Measurements from ENCODE around the gene PGAM5. TPM values are rescaled to one million over a fixed set of nuclear protein-coding genes. Genes with fewer than 3 reads are reported as not detected.

Gene PGAM5
- total RNA-seq, 4 donors from 2014 or later = 16.7 to 43.6 (median 25.4) TPM

DNA sequence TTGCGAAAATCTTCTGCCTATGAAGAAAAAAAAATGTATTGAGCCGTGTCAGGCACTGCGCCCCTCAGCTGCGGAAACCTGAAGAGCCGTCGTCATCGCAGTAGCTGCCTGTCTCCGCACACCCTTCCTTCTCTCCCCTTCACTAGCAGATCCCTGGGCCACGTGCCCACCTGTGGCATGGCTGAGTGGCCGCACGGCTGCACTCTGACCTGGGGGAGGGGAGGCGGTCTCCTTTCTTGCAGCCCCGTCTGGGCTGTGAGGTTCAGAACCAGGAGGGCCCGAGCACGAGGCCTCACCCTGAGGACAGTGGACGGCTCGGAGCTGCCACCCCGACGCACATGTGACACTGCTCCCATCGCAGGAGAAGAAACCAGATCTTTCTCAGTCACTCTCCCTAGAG is 24.9 kb downstream of the PGAM5 start:
- intact Hi-C loops (cut with DNase I; ENCODE audit: low total_unique reads) = no loop called here
- Histone ChIP-seq H3K9me3 (no peaks in the 10 kb centered on the region), H3K27ac (no peak overlapping the region), H3K36me3 (peaks cover 0 to 85% (median 40%) of the 10 kb centered on the region in 4 donors), H3K4me3 (no peak overlapping the region), H3K27me3 (no peaks in the 10 kb centered on the region), H3K4me1 (no peaks in the 10 kb centered on the region)
- DNase-seq = no peak
- in situ Hi-C loops (cut with MboI; ENCODE audit: low pct_ligation_motif_present in 1 of 4, low pct_unique_long_range_greater_than_20kb in 1 of 4, low sequenced_read_pairs in 3 of 4) = no loop called here
- WGBS, 2 donors (ENCODE audit: low coverage in 1 of 2) = 93 to 100% methylated on average over 1 to 20 of the region's 20 CpGs
- no peak for TF ChIP-seq EP300 (IDR thresholded peaks at IDR 0.05; ENCODE audit: low read depth)
- TF ChIP-seq, protein P1, sequence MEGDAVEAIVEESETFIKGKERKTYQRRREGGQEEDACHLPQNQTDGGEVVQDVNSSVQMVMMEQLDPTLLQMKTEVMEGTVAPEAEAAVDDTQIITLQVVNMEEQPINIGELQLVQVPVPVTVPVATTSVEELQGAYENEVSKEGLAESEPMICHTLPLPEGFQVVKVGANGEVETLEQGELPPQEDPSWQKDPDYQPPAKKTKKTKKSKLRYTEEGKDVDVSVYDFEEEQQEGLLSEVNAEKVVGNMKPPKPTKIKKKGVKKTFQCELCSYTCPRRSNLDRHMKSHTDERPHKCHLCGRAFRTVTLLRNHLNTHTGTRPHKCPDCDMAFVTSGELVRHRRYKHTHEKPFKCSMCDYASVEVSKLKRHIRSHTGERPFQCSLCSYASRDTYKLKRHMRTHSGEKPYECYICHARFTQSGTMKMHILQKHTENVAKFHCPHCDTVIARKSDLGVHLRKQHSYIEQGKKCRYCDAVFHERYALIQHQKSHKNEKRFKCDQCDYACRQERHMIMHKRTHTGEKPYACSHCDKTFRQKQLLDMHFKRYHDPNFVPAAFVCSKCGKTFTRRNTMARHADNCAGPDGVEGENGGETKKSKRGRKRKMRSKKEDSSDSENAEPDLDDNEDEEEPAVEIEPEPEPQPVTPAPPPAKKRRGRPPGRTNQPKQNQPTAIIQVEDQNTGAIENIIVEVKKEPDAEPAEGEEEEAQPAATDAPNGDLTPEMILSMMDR (IDR thresholded peaks at IDR 0.05) = no peak
- no peak for TF ChIP-seq POLR2A (IDR thresholded peaks at IDR 0.05)
- TF ChIP-seq POLR2AphosphoS5 (IDR thresholded peaks at IDR 0.05) = no peak

DNA sequence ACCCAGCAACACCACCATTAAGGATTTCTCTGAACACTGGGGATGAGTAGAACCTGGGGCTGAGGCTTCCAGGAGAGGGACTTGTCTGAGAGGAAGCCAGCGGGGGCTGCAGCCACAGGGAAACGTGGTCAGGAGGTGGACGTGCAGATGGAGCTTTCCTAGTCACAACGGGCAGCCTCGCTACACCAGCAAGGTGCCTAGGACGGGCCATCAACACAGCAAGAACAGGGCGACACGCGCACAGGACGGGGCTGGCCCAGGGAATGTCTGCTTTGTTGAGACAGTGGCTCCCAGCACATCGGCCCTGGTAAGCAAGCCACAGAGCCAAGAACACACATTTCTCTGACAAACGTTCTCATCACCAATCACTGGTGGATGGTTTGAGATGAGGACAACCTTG is 25.7 kb downstream of the PGAM5 start:
- H3K4me1 ChIP-seq = no peaks in the 10 kb centered on the region
- TF ChIP-seq POLR2A (IDR thresholded peaks at IDR 0.05) (no peak), EP300 (IDR thresholded peaks at IDR 0.05; ENCODE audit: low read depth) (no peak), POLR2AphosphoS5 (IDR thresholded peaks at IDR 0.05) (no peak)
- TF ChIP-seq, protein P1 (IDR thresholded peaks at IDR 0.05) = no peak
- H3K27me3 ChIP-seq = no peaks in the 10 kb centered on the region
- H3K27ac ChIP-seq = no peak overlapping the region
- H3K9me3 ChIP-seq = no peaks in the 10 kb centered on the region
- in situ Hi-C loops (cut with MboI; ENCODE audit: low pct_ligation_motif_present in 1 of 4, low pct_unique_long_range_greater_than_20kb in 1 of 4, low sequenced_read_pairs in 3 of 4) = no loop called here
- intact Hi-C loops (cut with DNase I; ENCODE audit: low total_unique reads) = no loop called here
- DNase-seq = no peak
- H3K36me3 ChIP-seq = peaks cover 0 to 87% (median 41%) of the 10 kb centered on the region in 4 donors
- no peak overlapping the region for H3K4me3 ChIP-seq
- WGBS, 2 donors (ENCODE audit: low coverage in 1 of 2) = 93 to 100% methylated on average over 1 to 12 of the region's 12 CpGs

DNA sequence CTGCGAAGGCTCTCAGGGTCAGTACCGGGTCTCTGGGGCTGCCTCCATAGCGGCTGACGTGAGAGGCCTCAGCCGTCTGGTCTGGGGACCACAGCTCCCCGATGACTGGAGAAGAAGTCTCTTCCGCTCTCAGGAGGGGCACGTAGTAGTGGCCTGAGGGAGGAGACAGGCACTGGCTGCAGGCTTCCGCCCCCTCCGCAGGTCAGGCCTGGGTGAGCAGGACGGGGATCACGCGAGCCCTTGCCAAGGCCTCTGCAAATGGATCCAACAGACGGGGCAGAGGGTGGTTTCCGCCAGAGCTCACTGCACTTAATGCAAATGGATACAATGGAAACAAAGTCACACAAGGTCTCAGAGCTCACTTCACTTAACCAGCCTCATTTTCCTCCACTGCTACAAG is 26.3 kb downstream of the PGAM5 start:
- H3K36me3 ChIP-seq = peaks cover 0 to 86% (median 41%) of the 10 kb centered on the region in 4 donors
- no peaks in the 10 kb centered on the region for H3K4me1 ChIP-seq
- DNase-seq = no peak
- H3K4me3 ChIP-seq = no peak overlapping the region
- no peaks in the 10 kb centered on the region for H3K9me3 ChIP-seq
- intact Hi-C loops (cut with DNase I; ENCODE audit: low total_unique reads) (no loop called here), in situ Hi-C loops (cut with MboI; ENCODE audit: low pct_ligation_motif_present in 1 of 4, low pct_unique_long_range_greater_than_20kb in 1 of 4, low sequenced_read_pairs in 3 of 4) (no loop called here)
- TF ChIP-seq POLR2A (IDR thresholded peaks at IDR 0.05) = no peak
- TF ChIP-seq, protein P1 (IDR thresholded peaks at IDR 0.05) = no peak
- TF ChIP-seq POLR2AphosphoS5 (IDR thresholded peaks at IDR 0.05) = no peak
- no peak for TF ChIP-seq EP300 (IDR thresholded peaks at IDR 0.05; ENCODE audit: low read depth)
- no peak overlapping the region for H3K27ac ChIP-seq
- 92 to 96% methylated on average over 2 to 9 of the region's 15 CpGs for WGBS, 2 donors (ENCODE audit: low coverage in 1 of 2)
- no peaks in the 10 kb centered on the region for H3K27me3 ChIP-seq

DNA sequence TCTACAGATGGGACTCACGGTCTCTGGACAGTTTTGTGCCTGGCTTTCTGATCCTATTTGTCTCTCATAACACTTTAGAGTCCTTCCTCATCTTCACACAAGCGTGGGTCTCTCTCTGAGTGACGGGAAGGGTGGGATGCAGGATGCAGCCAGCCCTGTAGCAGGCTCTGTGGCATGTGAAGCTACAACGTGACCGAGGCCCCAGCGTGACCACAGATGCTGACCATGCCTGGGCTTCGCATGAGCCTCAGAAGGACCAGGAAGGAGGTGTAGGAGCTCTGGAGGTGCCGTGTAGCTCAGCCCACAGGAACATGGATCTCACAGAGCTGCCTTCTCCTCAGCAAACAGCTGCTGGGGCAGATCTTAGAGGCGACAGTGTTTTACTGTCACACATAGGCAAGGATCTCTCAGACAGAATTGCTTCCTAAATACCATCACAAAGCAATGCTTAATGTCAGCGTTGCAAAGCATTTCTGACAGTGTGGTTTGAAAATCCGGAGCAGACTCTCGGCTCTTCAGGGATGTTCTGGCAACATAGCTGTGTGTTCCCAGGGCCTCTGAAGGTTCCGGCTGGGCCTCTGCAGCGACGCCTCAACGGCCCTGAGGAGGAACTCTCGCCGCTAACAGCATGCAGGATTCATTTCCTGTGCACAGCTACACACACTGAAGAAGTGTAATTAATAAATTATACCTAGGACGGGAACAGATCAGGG is 29.1 kb downstream of the PGAM5 start:
- no peaks in the 10 kb centered on the region for H3K4me1 ChIP-seq
- WGBS, 2 donors (ENCODE audit: low coverage in 1 of 2) = 80 to 90% methylated on average over 1 to 19 of the region's 19 CpGs
- in situ Hi-C loops (cut with MboI; ENCODE audit: low pct_ligation_motif_present in 1 of 4, low pct_unique_long_range_greater_than_20kb in 1 of 4, low sequenced_read_pairs in 3 of 4) = no loop called here
- no peak for DNase-seq
- H3K36me3 ChIP-seq = peaks cover 0 to 66% (median 32%) of the 10 kb centered on the region in 4 donors
- H3K9me3 ChIP-seq = no peaks in the 10 kb centered on the region
- intact Hi-C loops (cut with DNase I; ENCODE audit: low total_unique reads) = no loop called here
- H3K4me3 ChIP-seq = no peak overlapping the region
- H3K27me3 ChIP-seq = no peaks in the 10 kb centered on the region
- H3K27ac ChIP-seq = no peak overlapping the region
- TF ChIP-seq POLR2A (IDR thresholded peaks at IDR 0.05) = no peak
- TF ChIP-seq, protein P1 (IDR thresholded peaks at IDR 0.05) = no peak
- no peak for TF ChIP-seq EP300 (IDR thresholded peaks at IDR 0.05; ENCODE audit: low read depth)
- TF ChIP-seq POLR2AphosphoS5 (IDR thresholded peaks at IDR 0.05) = no peak

Measured in transverse colon (tissue), 4 donors.